ENCODE data around the gene WDR7. TPM values are rescaled to one million over a fixed set of nuclear protein-coding genes. Genes with fewer than 3 reads are reported as not detected.

Gene WDR7
- total and polyA plus RNA-seq, 2 experiments from 2014 or later = 9.8 to 15.0 TPM

DNA sequence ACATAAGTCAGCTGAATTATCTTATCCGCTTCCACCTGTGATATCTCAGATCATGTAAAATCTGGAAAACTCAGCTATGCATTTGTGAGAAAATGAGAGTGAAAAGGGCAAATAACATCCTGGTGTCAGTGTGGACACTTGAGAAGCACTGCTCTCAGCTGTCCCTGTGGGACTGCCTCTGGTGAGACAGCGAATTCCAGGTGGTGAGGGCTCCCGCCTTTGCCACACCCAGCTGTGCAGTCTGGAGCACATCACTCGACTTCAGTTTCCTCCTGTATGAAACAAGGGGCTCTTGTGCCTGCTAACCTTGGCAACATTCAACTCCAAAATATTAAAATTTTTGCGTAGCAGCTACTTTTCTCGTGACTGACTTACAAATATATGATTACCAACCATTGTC lies 300.9 kb downstream of the WDR7 start:
- Histone ChIP-seq H3K27ac (no peak overlapping the region), H3K27me3 (no peaks in the 10 kb centered on the region), H3K4me3 (no peak overlapping the region), H3K9me3 (ENCODE audit: low read depth) (no peaks in the 10 kb centered on the region), H3K4me1 (ENCODE audit: low read depth) (peaks cover 35% of the 10 kb centered on the region), H3K36me3 (no peaks in the 10 kb centered on the region)
- peak in 1 of 2 donors; percentile 21 for DNase-seq (ENCODE audit: low read depth in 1 of 2, low spot score in 1 of 2)
- TF ChIP-seq, protein P1, sequence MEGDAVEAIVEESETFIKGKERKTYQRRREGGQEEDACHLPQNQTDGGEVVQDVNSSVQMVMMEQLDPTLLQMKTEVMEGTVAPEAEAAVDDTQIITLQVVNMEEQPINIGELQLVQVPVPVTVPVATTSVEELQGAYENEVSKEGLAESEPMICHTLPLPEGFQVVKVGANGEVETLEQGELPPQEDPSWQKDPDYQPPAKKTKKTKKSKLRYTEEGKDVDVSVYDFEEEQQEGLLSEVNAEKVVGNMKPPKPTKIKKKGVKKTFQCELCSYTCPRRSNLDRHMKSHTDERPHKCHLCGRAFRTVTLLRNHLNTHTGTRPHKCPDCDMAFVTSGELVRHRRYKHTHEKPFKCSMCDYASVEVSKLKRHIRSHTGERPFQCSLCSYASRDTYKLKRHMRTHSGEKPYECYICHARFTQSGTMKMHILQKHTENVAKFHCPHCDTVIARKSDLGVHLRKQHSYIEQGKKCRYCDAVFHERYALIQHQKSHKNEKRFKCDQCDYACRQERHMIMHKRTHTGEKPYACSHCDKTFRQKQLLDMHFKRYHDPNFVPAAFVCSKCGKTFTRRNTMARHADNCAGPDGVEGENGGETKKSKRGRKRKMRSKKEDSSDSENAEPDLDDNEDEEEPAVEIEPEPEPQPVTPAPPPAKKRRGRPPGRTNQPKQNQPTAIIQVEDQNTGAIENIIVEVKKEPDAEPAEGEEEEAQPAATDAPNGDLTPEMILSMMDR (IDR thresholded peaks at IDR 0.05; ENCODE audit: low read depth, low read length) = no peak

DNA sequence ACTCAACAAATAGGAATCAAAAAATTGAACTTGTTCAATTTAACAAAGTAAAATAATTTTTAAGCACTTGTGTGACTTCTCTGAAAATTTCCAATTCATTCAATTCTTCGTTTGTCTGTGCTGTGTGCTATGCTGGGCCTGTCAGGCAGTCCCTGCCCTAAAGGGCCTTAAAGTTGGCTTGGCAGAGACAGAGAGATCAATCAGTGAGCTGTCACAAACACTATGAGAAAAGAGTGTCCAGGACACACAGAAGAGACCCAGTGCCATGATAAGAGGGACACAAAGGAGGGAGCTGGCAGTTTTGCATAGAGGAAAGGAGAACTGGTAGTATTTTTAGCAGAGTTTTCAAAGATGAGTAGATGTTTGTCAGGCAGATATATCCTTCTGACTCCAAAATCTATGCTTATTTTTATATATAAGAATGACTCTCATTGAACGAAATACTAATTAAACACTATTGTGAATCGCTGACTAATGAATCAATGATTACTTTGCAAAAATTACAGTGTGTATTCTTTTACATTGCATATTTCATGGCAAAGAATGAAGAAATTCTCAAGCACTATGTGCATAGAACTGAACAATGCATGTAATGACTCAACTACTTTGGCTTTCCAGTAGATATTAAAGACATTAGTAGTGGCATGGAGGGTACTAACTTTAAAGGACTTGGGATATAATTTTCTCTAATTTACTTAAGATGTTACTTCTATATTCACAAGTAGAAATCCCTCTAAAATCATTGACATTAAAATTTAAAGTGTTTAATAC lies 302.5 kb downstream of the WDR7 start:
- DNase-seq (ENCODE audit: low read depth in 1 of 2, low spot score in 1 of 2) = peak in 1 of 2 donors; percentile 12
- Histone ChIP-seq H3K4me1 (ENCODE audit: low read depth) (peaks cover 35% of the 10 kb centered on the region), H3K27ac (peak overlapping the region; percentile 82), H3K36me3 (no peaks in the 10 kb centered on the region), H3K27me3 (no peaks in the 10 kb centered on the region), H3K4me3 (no peak overlapping the region), H3K9me3 (ENCODE audit: low read depth) (no peaks in the 10 kb centered on the region)
- TF ChIP-seq, protein P1 (IDR thresholded peaks at IDR 0.05; ENCODE audit: low read depth, low read length) = no peak

DNA sequence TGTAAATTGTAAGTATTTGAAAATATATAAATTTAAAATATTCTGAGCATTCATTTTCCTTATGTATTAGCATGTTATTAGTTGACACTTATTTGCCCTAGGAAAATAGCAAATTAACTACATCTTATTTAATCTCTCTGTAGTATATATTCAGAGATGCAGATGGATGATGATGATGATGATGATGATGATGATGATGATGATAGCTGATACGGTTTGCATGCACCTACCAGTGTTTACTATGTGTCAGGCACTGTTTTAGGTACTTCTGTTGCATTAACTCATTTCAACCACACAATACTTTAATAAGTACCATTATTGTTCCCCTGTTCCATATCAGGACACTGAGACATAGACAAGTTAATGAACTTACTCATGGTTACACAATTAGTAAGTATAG lies 304.3 kb downstream of the WDR7 start:
- TF ChIP-seq, protein P1 (IDR thresholded peaks at IDR 0.05; ENCODE audit: low read depth, low read length) = no peak
- Histone ChIP-seq H3K4me3 (no peak overlapping the region), H3K4me1 (ENCODE audit: low read depth) (peaks cover 33% of the 10 kb centered on the region), H3K36me3 (no peaks in the 10 kb centered on the region), H3K27me3 (no peaks in the 10 kb centered on the region), H3K9me3 (ENCODE audit: low read depth) (no peaks in the 10 kb centered on the region), H3K27ac (no peak overlapping the region)
- DNase-seq (ENCODE audit: low read depth in 1 of 2, low spot score in 1 of 2) = no peak

DNA sequence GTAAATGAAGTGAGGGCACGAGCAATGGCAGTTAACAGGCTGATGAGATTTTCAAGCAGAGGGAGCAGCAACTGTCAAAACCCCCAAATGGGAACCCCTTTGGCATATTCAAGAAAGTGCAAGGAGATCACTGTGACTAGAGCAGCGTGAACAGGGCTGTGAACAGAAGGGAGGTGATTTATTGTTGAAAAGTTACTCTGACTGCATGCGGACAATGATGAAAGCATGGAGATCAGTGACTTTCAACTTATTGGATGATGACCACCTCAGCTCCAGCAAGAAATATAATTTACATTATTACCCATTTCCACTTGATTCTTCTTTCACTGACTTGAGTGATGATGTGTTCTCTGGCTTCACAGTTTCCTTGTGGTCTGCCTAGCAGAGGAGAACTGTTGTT lies 308.0 kb downstream of the WDR7 start:
- TF ChIP-seq, protein P1 (IDR thresholded peaks at IDR 0.05; ENCODE audit: low read depth, low read length) = no peak
- no peak overlapping the region for H3K27ac ChIP-seq
- no peak overlapping the region for H3K4me3 ChIP-seq
- no peaks in the 10 kb centered on the region for H3K27me3 ChIP-seq
- no peaks in the 10 kb centered on the region for H3K4me1 ChIP-seq (ENCODE audit: low read depth)
- no peak for DNase-seq (ENCODE audit: low read depth in 1 of 2, low spot score in 1 of 2)
- H3K9me3 ChIP-seq (ENCODE audit: low read depth) = no peaks in the 10 kb centered on the region
- no peaks in the 10 kb centered on the region for H3K36me3 ChIP-seq

DNA sequence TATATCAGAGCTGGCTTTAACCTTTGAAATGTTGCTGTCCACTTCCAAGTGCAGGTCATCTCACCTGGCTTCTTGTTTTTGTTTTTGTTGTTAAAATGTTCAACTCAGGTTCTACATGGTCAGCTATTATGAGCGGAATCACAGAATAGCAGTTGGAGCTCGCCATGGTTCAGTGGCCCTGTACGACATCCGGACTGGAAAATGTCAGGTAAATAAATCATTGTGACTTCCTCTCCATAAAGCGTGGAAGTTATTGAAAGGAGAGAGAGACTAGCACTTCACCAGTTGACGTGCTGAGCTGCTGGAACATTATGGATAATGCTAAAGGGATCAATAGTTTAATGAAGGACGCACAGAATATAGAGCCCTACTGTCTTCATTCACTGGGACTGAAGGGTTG lies 311.2 kb downstream of the WDR7 start:
- TF ChIP-seq, protein P1 (IDR thresholded peaks at IDR 0.05; ENCODE audit: low read depth, low read length) = no peak
- H3K27me3 ChIP-seq = no peaks in the 10 kb centered on the region
- no peak for DNase-seq (ENCODE audit: low read depth in 1 of 2, low spot score in 1 of 2)
- H3K9me3 ChIP-seq (ENCODE audit: low read depth) = no peaks in the 10 kb centered on the region
- H3K36me3 ChIP-seq = no peaks in the 10 kb centered on the region
- no peak overlapping the region for H3K27ac ChIP-seq
- no peak overlapping the region for H3K4me3 ChIP-seq
- no peaks in the 10 kb centered on the region for H3K4me1 ChIP-seq (ENCODE audit: low read depth)
